SHP77 treated with DMSO at 0.1 percent for 48 hours (cell line): ENCODE measurements around the gene MFSD6L.

Experiments used
- DNase-seq: peaks from one replicate; lab custom pipeline; 2025; lab: John Stamatoyannopoulos, UW

Gene MFSD6L

GRCh38 chr17:8791910-8792270, 7.3 kb downstream of the MFSD6L start:
- no peak for DNase-seq

- DNase-seq = no peak
Observed at GRCh38 chr17:8791248-8791909, 7.8 kb downstream of the MFSD6L start.

GRCh38 chr17:8789743-8790142, 9.4 kb downstream of the MFSD6L start:
- DNase-seq = no peak

GRCh38 chr17:8788998-8789397, 10.2 kb downstream of the MFSD6L start:
- DNase-seq = no peak

- DNase-seq = peak; percentile 37
Observed at GRCh38 chr17:8785547-8786413, 13.4 kb downstream of the MFSD6L start.

GRCh38 chr17:8782176-8782575, 17.0 kb downstream of the MFSD6L start:
- no peak for DNase-seq

- DNase-seq = no peak
Observed at GRCh38 chr17:8781776-8782175, 17.4 kb downstream of the MFSD6L start.

- no peak for DNase-seq
Observed at GRCh38 chr17:8776881-8777280, 22.3 kb downstream of the MFSD6L start.

- no peak for DNase-seq
Observed at GRCh38 chr17:8776248-8776647, 22.9 kb downstream of the MFSD6L start.

GRCh38 chr17:8766731-8767130, 32.4 kb downstream of the MFSD6L start:
- DNase-seq = no peak

GRCh38 chr17:8762012-8762411, 37.2 kb downstream of the MFSD6L start:
- no peak for DNase-seq

- no peak for DNase-seq
Observed at GRCh38 chr17:8758137-8758596, 41.0 kb downstream of the MFSD6L start, which contains the start of gene SPDYE4. SPDYE4 (minus strand) TSS chr17:8758546; CDS start chr17:8758382, 164 bp downstream.

GRCh38 chr17:8757189-8757588, 42.0 kb downstream of the MFSD6L start:
- DNase-seq = no peak

GRCh38 chr17:8755590-8756255, 43.4 kb downstream of the MFSD6L start:
- DNase-seq = no peak

GRCh38 chr17:8754890-8755289, 44.3 kb downstream of the MFSD6L start:
- DNase-seq = no peak

GRCh38 chr17:8753976-8754440, 45.2 kb downstream of the MFSD6L start:
- DNase-seq = peak; percentile 37

GRCh38 chr17:8753136-8753975, 45.8 kb downstream of the MFSD6L start:
- no peak for DNase-seq

- no peak for DNase-seq
Observed at GRCh38 chr17:8749616-8750015, 49.5 kb downstream of the MFSD6L start.

GRCh38 chr17:8747742-8748141, 51.4 kb downstream of the MFSD6L start:
- DNase-seq = no peak
